Colonic mucosa (tissue), 4 donors: ENCODE data around the gene TNFAIP8L1. TPM values are rescaled to one million over a fixed set of nuclear protein-coding genes. Genes with fewer than 3 reads are reported as not detected.

Experiments
- DNase-seq: peaks from one replicate; pipeline ENCODE4 v3.0.0-alpha.2; 2020
- H3K27ac ChIP-seq: fragments of 200-600 bp; one replicate; pipeline ENCODE4 v1.8.0; 2021
- H3K27me3 ChIP-seq: fragments of 200-600 bp; one replicate; pipeline ENCODE4 v1.8.0; 2021
- H3K36me3 ChIP-seq: fragments of 200-600 bp; one replicate; pipeline ENCODE4 v1.8.0; 2021
- H3K4me1 ChIP-seq: fragments of 200-600 bp; one replicate; pipeline ENCODE4 v1.8.0; 2021; ENCODE audit warnings: mild to moderate bottlenecking
- H3K4me3 ChIP-seq: fragments of 200-600 bp; one replicate; pipeline ENCODE4 v1.8.0; 2021
- H3K9ac ChIP-seq, 2 donors: one replicate each; pipeline ENCODE4 v1.7.0; 2013; ENCODE audit warnings: control low read depth in 2 of 2, low read depth in 2 of 2, low read length in 2 of 2
- H3K9me3 ChIP-seq: fragments of 200-600 bp; one replicate; pipeline ENCODE4 v1.8.0; 2021
- CTCF ChIP-seq: fragments of 200-600 bp; IDR thresholded peaks from one replicate; pipeline ENCODE4 v1.8.0; 2022; ENCODE audit warnings: antibody characterized with exemption, mild to moderate bottlenecking
- intact Hi-C: fragments of 100-400 bp; cut with DNase I; formaldehyde crosslinking; loops from one replicate; pipeline ENCODE4 v1.14.1; 2022
- total RNA-seq, 2 donors: library from RNA; stranded (reverse); fragmentation: NEBNext Ultra II Directional in 1 of 2; extraction: Animal tissue kit (Norgen Biotek cat#: 25700) in 1 of 2; gene quantifications; one replicate each; pipeline ENCODE4 v1.2.1, GENCODE V29; 2021
- donor health status: healthy.
- donor health status: DM: no; HTN: no; CAD: no.
- donor health status: DM: no; HTN: no; CAD: no.

TNFAIP8L1 gene
- total RNA-seq, 2 donors from 2014 or later: 14.2 to 24.1 TPM

- Histone ChIP-seq H3K9me3 (no peaks in the 10 kb centered on the region), H3K4me3 (no peak overlapping the region), H3K9ac (no peak overlapping the region), H3K36me3 (peaks cover 14% of the 10 kb centered on the region), H3K27me3 (no peaks in the 10 kb centered on the region), H3K27ac (no peak overlapping the region), H3K4me1 (peaks cover 8% of the 10 kb centered on the region)
- DNase-seq: no peak
- TF ChIP-seq CTCF: no peak
- intact Hi-C loops: no loop called here
Measured at GRCh38 chr19:4657835-4658234, 18.5 kb downstream of the TNFAIP8L1 start.

- H3K36me3 ChIP-seq: peaks cover 25% of the 10 kb centered on the region
- no peak for TF ChIP-seq CTCF
Measured at GRCh38 chr19:4660181-4660791, 21.0 kb downstream of the TNFAIP8L1 start.

GRCh38 chr19:4660993-4661392 lies 21.7 kb downstream of the TNFAIP8L1 start:
- Histone ChIP-seq H3K4me3 (no peak overlapping the region), H3K27ac (no peak overlapping the region), H3K27me3 (no peaks in the 10 kb centered on the region), H3K9me3 (no peaks in the 10 kb centered on the region), H3K4me1 (peaks cover 8% of the 10 kb centered on the region), H3K9ac (no peak overlapping the region), H3K36me3 (peaks cover 25% of the 10 kb centered on the region)
- no peak for TF ChIP-seq CTCF
- intact Hi-C loops: no loop called here
- no peak for DNase-seq

More at GRCh38 chr19:4660181-4660791, 21.0 kb downstream of the TNFAIP8L1 start:
- Histone ChIP-seq H3K9ac (no peak overlapping the region), H3K27ac (no peak overlapping the region), H3K9me3 (no peaks in the 10 kb centered on the region), H3K4me1 (peaks cover 8% of the 10 kb centered on the region), H3K27me3 (no peaks in the 10 kb centered on the region), H3K4me3 (no peak overlapping the region)
- intact Hi-C loops: no loop called here
- peak; percentile 49 for DNase-seq

- H3K9ac ChIP-seq: peak overlapping the region in 1 of 2 donors; percentile 12
- no peaks in the 10 kb centered on the region for H3K9me3 ChIP-seq
- H3K36me3 ChIP-seq: peaks cover 30% of the 10 kb centered on the region
- no peaks in the 10 kb centered on the region for H3K27me3 ChIP-seq
- no peak for TF ChIP-seq CTCF
- intact Hi-C loops: no loop called here
- no peak overlapping the region for H3K27ac ChIP-seq
- H3K4me3 ChIP-seq: no peak overlapping the region
- H3K4me1 ChIP-seq: peaks cover 8% of the 10 kb centered on the region
- no peak for DNase-seq
Measured at GRCh38 chr19:4662020-4662695, 22.8 kb downstream of the TNFAIP8L1 start.

- intact Hi-C loops: no loop called here
- Histone ChIP-seq H3K36me3 (peaks cover 30% of the 10 kb centered on the region), H3K27ac (no peak overlapping the region), H3K9me3 (no peaks in the 10 kb centered on the region), H3K4me1 (peaks cover 8% of the 10 kb centered on the region), H3K4me3 (no peak overlapping the region), H3K27me3 (no peaks in the 10 kb centered on the region), H3K9ac (no peak overlapping the region)
- DNase-seq: no peak
- no peak for TF ChIP-seq CTCF
Measured at GRCh38 chr19:4662812-4663211, 23.5 kb downstream of the TNFAIP8L1 start.
